NCI-H2107 treated with DMSO at 0.1 percent for 48 hours (cell line): ENCODE results near the gene TOP1.
A peak's percentile ranks its signal among the peaks of the same experiment; 100 is the strongest.

ENCODE experiments used
- DNase-seq: peaks from one replicate; lab custom pipeline; 2025; ENCODE audit not compliant: unreplicated experiment; lab: John Stamatoyannopoulos, UW

The TOP1 gene

DNA sequence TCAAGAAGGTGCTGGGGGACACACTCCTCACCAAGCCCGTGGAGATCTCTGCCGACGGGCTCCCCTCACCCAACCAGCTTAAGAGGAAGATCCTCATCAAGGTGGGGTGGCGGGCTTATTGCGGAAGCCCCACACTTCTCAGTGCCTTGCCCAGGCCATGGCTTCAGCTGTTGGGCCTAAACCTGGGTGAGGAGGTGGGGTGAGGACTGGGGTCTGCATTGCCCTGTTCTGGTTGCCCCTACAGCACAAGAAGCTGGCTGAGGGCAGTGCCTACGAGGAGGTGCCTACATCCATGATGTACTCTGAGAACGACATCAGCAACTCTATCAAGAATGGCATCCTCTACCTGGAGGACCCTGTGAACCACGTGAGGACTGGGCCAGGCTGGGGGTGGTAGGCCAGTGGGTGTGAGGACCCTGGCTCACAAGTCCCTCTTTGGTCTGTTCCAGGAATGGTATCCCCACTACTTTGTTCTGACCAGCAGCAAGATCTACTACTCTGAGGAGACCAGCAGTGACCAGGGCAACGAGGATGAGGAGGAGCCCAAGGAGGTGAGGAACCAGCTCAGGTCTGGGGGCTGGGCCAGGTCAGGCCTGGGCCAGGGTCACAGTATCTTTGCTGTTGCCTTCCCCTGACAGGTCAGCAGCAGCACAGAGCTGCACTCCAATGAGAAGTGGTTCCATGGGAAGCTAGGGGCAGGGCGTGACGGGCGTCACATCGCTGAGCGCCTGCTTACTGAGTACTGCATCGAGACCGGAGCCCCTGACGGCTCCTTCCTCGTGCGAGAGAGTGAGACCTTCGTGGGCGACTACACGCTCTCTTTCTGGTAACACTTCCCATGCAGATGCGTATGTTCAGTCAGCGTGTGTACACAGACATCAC, 136.6 kb downstream of the TOP1 start:
- no peak for DNase-seq

DNA sequence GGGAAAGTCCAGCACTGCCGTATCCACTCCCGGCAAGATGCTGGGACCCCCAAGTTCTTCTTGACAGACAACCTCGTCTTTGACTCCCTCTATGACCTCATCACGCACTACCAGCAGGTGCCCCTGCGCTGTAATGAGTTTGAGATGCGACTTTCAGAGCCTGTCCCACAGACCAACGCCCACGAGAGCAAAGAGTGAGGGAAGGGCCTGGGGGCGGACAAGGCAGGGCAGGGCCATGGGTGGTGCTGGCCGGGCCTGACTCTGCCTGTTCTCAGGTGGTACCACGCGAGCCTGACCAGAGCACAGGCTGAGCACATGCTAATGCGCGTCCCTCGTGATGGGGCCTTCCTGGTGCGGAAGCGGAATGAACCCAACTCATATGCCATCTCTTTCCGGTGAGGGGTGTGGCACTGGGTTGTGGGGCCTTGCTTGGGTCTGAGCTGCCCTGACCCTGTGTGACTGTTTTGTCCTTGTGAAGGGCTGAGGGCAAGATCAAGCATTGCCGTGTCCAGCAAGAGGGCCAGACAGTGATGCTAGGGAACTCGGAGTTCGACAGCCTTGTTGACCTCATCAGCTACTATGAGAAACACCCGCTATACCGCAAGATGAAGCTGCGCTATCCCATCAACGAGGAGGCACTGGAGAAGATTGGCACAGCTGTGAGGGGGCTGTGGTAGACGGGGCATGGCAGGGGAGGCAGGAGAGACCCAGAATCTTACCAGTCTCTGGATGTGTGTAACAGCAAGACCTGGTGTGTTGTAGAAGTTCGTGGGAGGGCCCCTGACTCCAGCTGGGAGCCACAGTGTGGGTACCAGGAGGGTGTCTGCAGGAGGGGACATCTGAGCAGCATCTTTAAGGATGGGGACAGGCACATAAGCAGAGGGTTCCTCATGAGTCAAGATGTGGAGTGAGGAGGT, 137.8 kb downstream of the TOP1 start:
- no peak for DNase-seq

GRCh38 chr20:41167118-41167470, 138.5 kb downstream of the TOP1 start:
- no peak for DNase-seq

- DNase-seq = no peak
These were observed 139.0 kb downstream of the TOP1 start for GRCh38 chr20:41167481-41168253.

- no peak for DNase-seq
These were observed 139.9 kb downstream of the TOP1 start for GRCh38 chr20:41168281-41169161.

GRCh38 chr20:41169162-41169690, 140.6 kb downstream of the TOP1 start:
- DNase-seq = no peak

- DNase-seq = no peak
These were observed 141.2 kb downstream of the TOP1 start for GRCh38 chr20:41169791-41170351.

DNA sequence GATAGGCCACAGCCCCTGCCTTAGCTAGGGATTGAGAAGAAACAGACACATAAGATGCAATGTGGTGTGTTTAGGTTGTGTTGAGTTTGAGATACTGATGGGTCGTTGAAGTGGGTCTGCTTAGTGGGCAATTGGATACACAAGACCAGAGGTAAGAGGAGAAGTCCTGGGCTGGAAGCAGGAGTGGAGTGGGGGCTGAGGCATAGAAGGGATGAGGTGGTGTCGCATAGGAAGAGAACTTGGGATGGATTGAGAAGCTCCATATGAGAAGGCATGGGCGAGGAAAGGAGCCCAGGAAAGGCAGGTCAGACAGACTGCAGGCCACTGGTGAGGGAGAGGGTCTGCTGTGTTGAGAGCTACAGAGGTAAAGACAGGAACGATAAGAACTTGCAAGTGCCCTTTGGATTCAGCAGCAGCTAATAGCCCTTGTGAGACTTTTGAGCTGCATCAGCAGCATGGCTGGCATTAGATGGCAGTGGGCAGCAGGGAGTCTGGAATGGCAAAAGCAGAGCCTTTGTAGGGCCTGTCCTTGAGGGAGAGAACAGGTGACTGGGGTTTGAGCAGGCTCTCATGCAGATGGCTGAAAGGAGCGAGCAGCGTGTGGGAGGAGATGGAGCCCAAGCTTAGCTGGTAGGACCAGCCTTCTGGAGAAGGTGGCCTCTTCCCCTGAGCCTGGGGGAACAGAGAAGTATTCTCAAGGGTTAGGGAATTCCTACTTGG, 141.9 kb downstream of the TOP1 start:
- no peak for DNase-seq

GRCh38 chr20:41171736-41172295, 143.2 kb downstream of the TOP1 start:
- DNase-seq = no peak

- no peak for DNase-seq
These were observed 143.9 kb downstream of the TOP1 start for GRCh38 chr20:41172296-41173140.

- DNase-seq = peak; percentile 23
These were observed 144.6 kb downstream of the TOP1 start for GRCh38 chr20:41173161-41173721.

- DNase-seq = no peak
These were observed 145.2 kb downstream of the TOP1 start for GRCh38 chr20:41173791-41174341.
